CD14-positive monocyte (primary cell): Measurements from ENCODE around the gene STRIP1. TPM values are rescaled to one million over a fixed set of nuclear protein-coding genes. Genes with fewer than 3 reads are reported as not detected.

ENCODE experiments used
- DNase-seq, 3 donors: peaks; one replicate each; pipeline ENCODE4 v3.0.0-alpha.2; 2011 to 2022
- H2AFZ ChIP-seq: 2 replicates; pipeline ENCODE4 v1.6.0; 2012; ENCODE audit warnings: mild to moderate bottlenecking, low read depth, low read length, inconsistent platforms; ENCODE audit not compliant: insufficient read depth, poor library complexity, severe bottlenecking
- H3K27ac ChIP-seq, 2 donors: 1 replicate in 1 of 2; 2 replicates in 1 of 2; pipeline ENCODE4 v1.5.1; 2012 to 2013; ENCODE audit warnings: low read length in 2 of 2, control low read depth in 1 of 2, inconsistent platforms in 1 of 2, low read depth in 1 of 2, mild to moderate bottlenecking in 1 of 2
- H3K27me3 ChIP-seq, 2 donors: one replicate each; pipeline versions ENCODE4 v1.6.0 to v1.6.1; 2011 to 2013; ENCODE audit warnings: low read length in 2 of 2; ENCODE audit not compliant: control insufficient read depth in 2 of 2, insufficient read depth in 2 of 2
- H3K36me3 ChIP-seq, 2 donors: replicated peaks in 1 of 2; 1 replicate in 1 of 2; 2 replicates in 1 of 2; pipeline versions ENCODE4 v1.5.1 to v1.6.1; 2012 to 2013; ENCODE audit warnings: low read length in 2 of 2, control low read depth in 1 of 2, inconsistent platforms in 1 of 2, mild to moderate bottlenecking in 1 of 2; ENCODE audit not compliant: insufficient read depth in 2 of 2, control insufficient read depth in 1 of 2
- H3K4me1 ChIP-seq, 2 donors: 1 replicate in 1 of 2; 2 replicates in 1 of 2; pipeline versions ENCODE4 v1.5.1 to v1.6.1; 2012 to 2013; ENCODE audit warnings: low read length in 2 of 2, control low read depth in 1 of 2, inconsistent platforms in 1 of 2, mild to moderate bottlenecking in 1 of 2, moderate library complexity in 1 of 2; ENCODE audit not compliant: insufficient read depth in 2 of 2, control insufficient read depth in 1 of 2
- H3K4me2 ChIP-seq: replicated peaks from 2 replicates; pipeline ENCODE3; 2012; ENCODE audit warnings: low read length, moderate library complexity, mild to moderate bottlenecking; ENCODE audit not compliant: poor library complexity, severe bottlenecking; ENCODE audit errors: extremely low read depth
- H3K4me3 ChIP-seq, 3 experiments: fragments of 200-600 bp in 1 of 3; sonication (generic) in 1 of 3; replicated peaks in 1 of 3; 1 replicate in 2 of 3; 2 replicates in 1 of 3; pipeline ENCODE4 v1.5.1; 2011 to 2013; ENCODE audit warnings: low read length in 3 of 3, mild to moderate bottlenecking in 3 of 3, control low read depth in 2 of 3, low read depth in 2 of 3, inconsistent platforms in 1 of 3, moderate library complexity in 1 of 3
- H3K79me2 ChIP-seq: 2 replicates; pipeline ENCODE4 v1.6.0; 2012; ENCODE audit warnings: mild to moderate bottlenecking, control low read depth, inconsistent platforms, low read length, moderate library complexity; ENCODE audit not compliant: insufficient read depth
- H3K9ac ChIP-seq: 2 replicates; pipeline ENCODE4 v1.6.0; 2017; ENCODE audit warnings: low read length, mild to moderate bottlenecking; ENCODE audit not compliant: insufficient read depth, poor library complexity, severe bottlenecking
- H3K9me3 ChIP-seq, 2 donors: replicated peaks in 1 of 2; 1 replicate in 1 of 2; 2 replicates in 1 of 2; pipeline versions ENCODE4 v1.5.1 to v1.6.1; 2012 to 2013; ENCODE audit warnings: low read length in 2 of 2, control low read depth in 1 of 2; ENCODE audit not compliant: control insufficient read depth in 1 of 2, insufficient read depth in 1 of 2
- H4K20me1 ChIP-seq: 2 replicates; pipeline ENCODE4 v1.6.0; 2012; ENCODE audit warnings: mild to moderate bottlenecking, low read length, control low read depth, moderate library complexity; ENCODE audit not compliant: insufficient read depth
- H3K27ac Mint-ChIP-seq, 7 donors: one replicate each; pipeline ENCODE4 v1.8.0; 2020; ENCODE audit warnings: mild to moderate bottlenecking in 7 of 7, mixed read lengths in 7 of 7, moderate library complexity in 6 of 7, inconsistent platforms in 2 of 7
- H3K27me3 Mint-ChIP-seq, 3 donors: one replicate each; pipeline ENCODE4 v1.8.0; 2021 to 2022; ENCODE audit warnings: low read depth in 3 of 3, mild to moderate bottlenecking in 3 of 3, mixed read lengths in 3 of 3, moderate library complexity in 3 of 3, inconsistent platforms in 1 of 3
- H3K36me3 Mint-ChIP-seq, 2 donors: one replicate each; pipeline ENCODE4 v1.8.0; 2020; ENCODE audit warnings: mixed read lengths in 2 of 2, inconsistent platforms in 1 of 2, mild to moderate bottlenecking in 1 of 2
- H3K4me1 Mint-ChIP-seq: one replicate; pipeline ENCODE4 v1.8.0; 2020; ENCODE audit warnings: mild to moderate bottlenecking, mixed read lengths
- H3K4me3 Mint-ChIP-seq, 2 donors: one replicate each; pipeline ENCODE4 v1.8.0; 2020; ENCODE audit warnings: mild to moderate bottlenecking in 2 of 2, mixed read lengths in 2 of 2, moderate library complexity in 1 of 2
- H3K9me3 Mint-ChIP-seq, 7 donors: one replicate each; pipeline ENCODE4 v1.8.0; 2020 to 2022; ENCODE audit warnings: mixed read lengths in 7 of 7, mild to moderate bottlenecking in 6 of 7, moderate library complexity in 6 of 7, inconsistent platforms in 2 of 7
- WGBS: methylation state at CpG from one replicate; pipeline ENCODE4 v1.1.5; 2013; ENCODE audit warnings: missing lambda C conversion rate; ENCODE audit not compliant: insufficient coverage; 5-methylcytosine and 5-hydroxymethylcytosine counted together
- intact Hi-C, 2 donors: fragments of 100-400 bp; cut with micrococcal nuclease; formaldehyde crosslinking; loops; one replicate each; pipeline versions ENCODE4 v1.15.0 to v1.15.1; 2023
- polyA plus RNA-seq, 3 donors: library from polyadenylated mRNA; depleted of rRNA in 1 of 3; unstranded in 2 of 3; stranded (reverse) in 1 of 3; fragments of 300-500 nt in 2 of 3; fragments of >200 nt in 1 of 3; fragmentation: Illumina TruSeq in 2 of 3; gene quantifications; 1 replicate in 2 of 3; 2 replicates in 1 of 3; pipeline ENCODE4 v1.2.3, GENCODE V29; 2012 to 2021
- TF ChIP-seq, protein P1 (sequence below): fragments of 200-600 bp; IDR thresholded peaks from one replicate; pipeline ENCODE4 v1.8.0; 2022; ENCODE audit warnings: antibody characterized with exemption, mild to moderate bottlenecking

Gene STRIP1
- polyA plus RNA-seq, 3 donors: 8.9 to 33.6 (median 11.0) TPM

DNA sequence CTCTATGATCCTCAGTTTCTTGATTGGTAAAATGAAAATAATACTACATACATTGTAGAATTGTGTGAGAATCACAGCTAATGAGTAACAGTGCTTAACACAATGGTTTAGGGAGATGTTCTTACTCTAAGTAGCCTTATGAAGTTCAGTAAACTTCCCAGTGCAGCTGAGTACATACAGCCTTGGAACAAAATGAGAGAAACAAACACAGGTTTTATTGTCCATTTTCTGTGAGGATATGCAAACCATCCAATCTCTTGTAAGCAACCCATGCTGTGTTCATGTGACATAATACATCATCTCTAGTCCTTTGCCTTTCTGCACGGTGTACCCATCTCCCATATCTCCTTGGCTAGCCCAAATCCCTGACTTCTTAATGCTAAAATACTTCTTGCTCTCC is 14.7 kb upstream of the STRIP1 start:
- Mint-ChIP-seq H3K27ac (no peak overlapping the region), H3K4me1 (no peaks in the 10 kb centered on the region), H3K4me3 (no peak overlapping the region), H3K9me3 (peaks cover 0 to 1% (median 0%) of the 10 kb centered on the region in 7 donors), H3K27me3 (no peaks in the 10 kb centered on the region), H3K36me3 (peaks cover 94 to 99% of the 10 kb centered on the region in 2 donors)
- intact Hi-C loops: no loop called here
- no peak overlapping the region for H3K9ac ChIP-seq
- no peaks in the 10 kb centered on the region for H3K4me1 ChIP-seq
- H3K79me2 ChIP-seq: no peaks in the 10 kb centered on the region
- no peak overlapping the region for H3K27ac ChIP-seq
- no peaks in the 10 kb centered on the region for H4K20me1 ChIP-seq
- no peak for DNase-seq
- H3K27me3 ChIP-seq: no peaks in the 10 kb centered on the region
- H3K9me3 ChIP-seq: no peaks in the 10 kb centered on the region
- no peak overlapping the region for H2AFZ ChIP-seq
- no peak overlapping the region for H3K4me2 ChIP-seq
- H3K36me3 ChIP-seq: peaks cover 91 to 100% of the 10 kb centered on the region in 2 donors
- TF ChIP-seq, protein P1, sequence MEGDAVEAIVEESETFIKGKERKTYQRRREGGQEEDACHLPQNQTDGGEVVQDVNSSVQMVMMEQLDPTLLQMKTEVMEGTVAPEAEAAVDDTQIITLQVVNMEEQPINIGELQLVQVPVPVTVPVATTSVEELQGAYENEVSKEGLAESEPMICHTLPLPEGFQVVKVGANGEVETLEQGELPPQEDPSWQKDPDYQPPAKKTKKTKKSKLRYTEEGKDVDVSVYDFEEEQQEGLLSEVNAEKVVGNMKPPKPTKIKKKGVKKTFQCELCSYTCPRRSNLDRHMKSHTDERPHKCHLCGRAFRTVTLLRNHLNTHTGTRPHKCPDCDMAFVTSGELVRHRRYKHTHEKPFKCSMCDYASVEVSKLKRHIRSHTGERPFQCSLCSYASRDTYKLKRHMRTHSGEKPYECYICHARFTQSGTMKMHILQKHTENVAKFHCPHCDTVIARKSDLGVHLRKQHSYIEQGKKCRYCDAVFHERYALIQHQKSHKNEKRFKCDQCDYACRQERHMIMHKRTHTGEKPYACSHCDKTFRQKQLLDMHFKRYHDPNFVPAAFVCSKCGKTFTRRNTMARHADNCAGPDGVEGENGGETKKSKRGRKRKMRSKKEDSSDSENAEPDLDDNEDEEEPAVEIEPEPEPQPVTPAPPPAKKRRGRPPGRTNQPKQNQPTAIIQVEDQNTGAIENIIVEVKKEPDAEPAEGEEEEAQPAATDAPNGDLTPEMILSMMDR: no peak
- H3K4me3 ChIP-seq: no peak overlapping the region
- WGBS: no CpG with 5 or more reads among the region's 1 CpG

DNA sequence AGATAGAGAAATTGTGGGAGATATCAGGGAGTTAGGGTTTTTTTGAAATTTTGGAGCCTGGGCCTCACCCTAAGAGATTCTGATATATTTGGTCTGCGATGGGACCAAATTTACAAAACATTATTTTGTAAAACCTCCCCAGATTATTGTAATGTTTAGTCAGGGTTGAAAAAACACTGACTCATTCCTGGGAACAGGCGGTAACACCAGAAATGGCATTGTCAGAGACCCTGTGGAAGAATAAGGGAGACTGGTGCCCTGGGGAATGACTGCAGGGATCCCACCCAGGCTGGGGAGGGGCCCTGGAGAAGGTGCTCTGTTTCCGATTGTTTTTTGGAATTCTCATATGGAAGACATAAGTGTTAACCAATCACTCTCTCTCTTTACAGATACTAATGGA is 13.1 kb upstream of the STRIP1 start:
- Mint-ChIP-seq H3K4me1 (no peaks in the 10 kb centered on the region), H3K4me3 (no peak overlapping the region), H3K9me3 (peaks cover 0 to 1% (median 0%) of the 10 kb centered on the region in 7 donors), H3K27ac (no peak overlapping the region), H3K36me3 (peaks cover 84 to 87% of the 10 kb centered on the region in 2 donors), H3K27me3 (no peaks in the 10 kb centered on the region)
- H3K36me3 ChIP-seq: peaks cover 81 to 89% of the 10 kb centered on the region in 2 donors
- H3K79me2 ChIP-seq: no peaks in the 10 kb centered on the region
- no peaks in the 10 kb centered on the region for H3K4me1 ChIP-seq
- H2AFZ ChIP-seq: no peak overlapping the region
- no peaks in the 10 kb centered on the region for H4K20me1 ChIP-seq
- no peaks in the 10 kb centered on the region for H3K9me3 ChIP-seq
- H3K27ac ChIP-seq: no peak overlapping the region
- no peak for DNase-seq
- H3K27me3 ChIP-seq: no peaks in the 10 kb centered on the region
- TF ChIP-seq, protein P1: no peak
- no peak overlapping the region for H3K4me3 ChIP-seq
- no peak overlapping the region for H3K4me2 ChIP-seq
- 100% methylated on average over 1 of the region's 3 CpGs for WGBS
- no peak overlapping the region for H3K9ac ChIP-seq
- intact Hi-C loops: no loop called here
